H9 (cell line): ENCODE results near the gene IQCN. TPM values are rescaled to one million over a fixed set of nuclear protein-coding genes. Genes with fewer than 3 reads are reported as not detected.

Experiments used
- DNase-seq: peaks from one replicate; pipeline ENCODE4 v3.0.0-alpha.2; 2017
- H2AFZ ChIP-seq: one replicate; pipeline ENCODE4 v1.6.1; 2013; ENCODE audit warnings: mild to moderate bottlenecking, low read length, control low read depth, moderate library complexity
- H2AK5ac ChIP-seq: 2 replicates; pipeline ENCODE4 v1.6.1; 2013; ENCODE audit warnings: low read length, control low read depth, mixed read lengths; ENCODE audit not compliant: insufficient read length
- H2BK120ac ChIP-seq: one replicate; pipeline ENCODE4 v1.6.1; 2013; ENCODE audit warnings: low read depth, mild to moderate bottlenecking, low read length, control low read depth, inconsistent platforms; ENCODE audit not compliant: poor library complexity, severe bottlenecking
- H2BK12ac ChIP-seq: 2 replicates; pipeline ENCODE4 v1.6.1; 2013; ENCODE audit warnings: low read length, control low read depth, mixed read lengths, low read depth; ENCODE audit not compliant: insufficient read length
- H2BK15ac ChIP-seq: 2 replicates; pipeline ENCODE4 v1.6.1; 2013; ENCODE audit warnings: low read depth, low read length, control low read depth
- H2BK20ac ChIP-seq: one replicate; pipeline ENCODE4 v1.6.1; 2013; ENCODE audit warnings: low read depth, mild to moderate bottlenecking, low read length, control low read depth, inconsistent platforms; ENCODE audit not compliant: poor library complexity, severe bottlenecking
- H2BK5ac ChIP-seq: 2 replicates; pipeline ENCODE4 v1.6.1; 2013; ENCODE audit warnings: low read length, control low read depth, mixed read lengths; ENCODE audit not compliant: insufficient read length
- H3K14ac ChIP-seq: 2 replicates; pipeline ENCODE4 v1.6.1; 2013; ENCODE audit warnings: low read length, control low read depth; ENCODE audit not compliant: insufficient read depth
- H3K18ac ChIP-seq: 2 replicates; pipeline ENCODE4 v1.6.1; 2013; ENCODE audit warnings: low read depth, mild to moderate bottlenecking, mixed read lengths, low read length, control low read depth; ENCODE audit not compliant: insufficient read length
- H3K23ac ChIP-seq: 2 replicates; pipeline ENCODE4 v1.6.1; 2013; ENCODE audit warnings: low read length, control low read depth, mixed read lengths, low read depth; ENCODE audit not compliant: insufficient read length
- H3K23me2 ChIP-seq: 2 replicates; pipeline ENCODE4 v1.6.1; 2013; ENCODE audit warnings: low read depth, mild to moderate bottlenecking, mixed read lengths, low read length, control low read depth; ENCODE audit not compliant: insufficient read length, poor library complexity, severe bottlenecking
- H3K27ac ChIP-seq: 2 replicates; pipeline ENCODE4 v1.5.1; 2013; ENCODE audit warnings: low read length, control low read depth, mixed read lengths, low read depth; ENCODE audit not compliant: insufficient read length
- H3K27me3 ChIP-seq: 2 replicates; pipeline ENCODE4 v1.6.1; 2013; ENCODE audit warnings: low read length, control low read depth, inconsistent platforms; ENCODE audit not compliant: insufficient read depth
- H3K4ac ChIP-seq: 2 replicates; pipeline ENCODE4 v1.6.1; 2013; ENCODE audit warnings: low read depth, mild to moderate bottlenecking, control low read depth, inconsistent platforms, low read length, moderate library complexity
- H3K4me1 ChIP-seq: 2 replicates; pipeline ENCODE4 v1.6.1; 2013; ENCODE audit warnings: low read length, control low read depth, inconsistent platforms; ENCODE audit not compliant: insufficient read depth
- H3K4me2 ChIP-seq: 2 replicates; pipeline ENCODE4 v1.6.1; 2013; ENCODE audit warnings: low read length, control low read depth, mixed read lengths; ENCODE audit not compliant: insufficient read length, insufficient read depth
- H3K56ac ChIP-seq: 2 replicates; pipeline ENCODE4 v1.6.1; 2013; ENCODE audit warnings: low read depth, mild to moderate bottlenecking, mixed read lengths, low read length, control low read depth; ENCODE audit not compliant: insufficient read length
- H3K79me1 ChIP-seq: 2 replicates; pipeline ENCODE4 v1.6.1; 2013; ENCODE audit warnings: low read depth, mild to moderate bottlenecking, moderate library complexity, low read length, control low read depth, inconsistent platforms; ENCODE audit not compliant: insufficient read depth, poor library complexity, severe bottlenecking
- H3K79me2 ChIP-seq: 2 replicates; pipeline ENCODE4 v1.6.1; 2013; ENCODE audit warnings: low read length, control low read depth, inconsistent platforms; ENCODE audit not compliant: insufficient read depth
- H3K9ac ChIP-seq: 2 replicates; pipeline ENCODE4 v1.6.1; 2013; ENCODE audit warnings: low read length, control low read depth, mixed read lengths; ENCODE audit not compliant: insufficient read length; ENCODE audit errors: extremely low read depth
- H3K9me3 ChIP-seq: one replicate; pipeline ENCODE4 v1.6.1; 2013; ENCODE audit warnings: low read depth, low read length, inconsistent platforms; ENCODE audit not compliant: control insufficient read depth
- H3T11ph ChIP-seq: one replicate; pipeline ENCODE4 v1.6.1; 2013; ENCODE audit warnings: mild to moderate bottlenecking, low read length, control low read depth, inconsistent platforms
- H4K20me1 ChIP-seq: one replicate; pipeline ENCODE4 v1.6.1; 2013; ENCODE audit not compliant: control insufficient read depth, insufficient read length, insufficient read depth
- H4K5ac ChIP-seq: 2 replicates; pipeline ENCODE4 v1.6.1; 2013; ENCODE audit warnings: low read depth, mild to moderate bottlenecking, mixed read lengths, low read length, control low read depth; ENCODE audit not compliant: insufficient read length
- H4K8ac ChIP-seq: replicated peaks from 2 replicates; pipeline ENCODE4 v1.6.1; 2013; ENCODE audit warnings: low read length, control low read depth, mixed read lengths, low read depth; ENCODE audit not compliant: insufficient read length
- H4K91ac ChIP-seq: 2 replicates; pipeline ENCODE4 v1.6.1; 2013; ENCODE audit warnings: low read depth, mild to moderate bottlenecking, moderate library complexity, mixed read lengths, low read length, control low read depth; ENCODE audit not compliant: insufficient read length
- H3K27ac Mint-ChIP-seq, 3 experiments: 2 replicates in 2 of 3; 3 replicates in 1 of 3; pipeline ENCODE4 v1.8.0; 2020 to 2021; ENCODE audit warnings: mixed read lengths in 3 of 3, mild to moderate bottlenecking in 1 of 3, moderate library complexity in 1 of 3
- H3K27me3 Mint-ChIP-seq: 2 replicates; pipeline ENCODE4 v1.8.0; 2021; ENCODE audit warnings: low read depth, mild to moderate bottlenecking, moderate library complexity, mixed read lengths
- H3K36me3 Mint-ChIP-seq, 3 experiments: 2 replicates in 2 of 3; 3 replicates in 1 of 3; pipeline ENCODE4 v1.8.0; 2020 to 2021; ENCODE audit warnings: low read depth in 3 of 3, mixed read lengths in 3 of 3; ENCODE audit not compliant: insufficient read depth in 1 of 3
- H3K4me1 Mint-ChIP-seq, 2 experiments: 2 replicates each; pipeline ENCODE4 v1.8.0; 2020; ENCODE audit warnings: mixed read lengths in 2 of 2
- H3K4me3 Mint-ChIP-seq, 2 experiments: 2 replicates in 1 of 2; 3 replicates in 1 of 2; pipeline ENCODE4 v1.8.0; 2020 to 2021; ENCODE audit warnings: mild to moderate bottlenecking in 2 of 2, mixed read lengths in 2 of 2, moderate library complexity in 1 of 2
- H3K9me3 Mint-ChIP-seq, 2 experiments: 2 replicates in 1 of 2; 3 replicates in 1 of 2; pipeline ENCODE4 v1.8.0; 2020; ENCODE audit warnings: mild to moderate bottlenecking in 2 of 2, mixed read lengths in 2 of 2, moderate library complexity in 1 of 2
- WGBS: extraction: QIAGEN DNeasy Blood & Tissue Kit; methylation state at CpG from one replicate; pipeline ENCODE4 v1.1.7; 2013; ENCODE audit warnings: missing lambda C conversion rate, low lambda C conversion rate, mixed read lengths; ENCODE audit not compliant: insufficient read length; ENCODE audit errors: extremely low coverage; 5-methylcytosine and 5-hydroxymethylcytosine counted together
- total RNA-seq: library from RNA; stranded (reverse); gene quantifications from 2 replicates; pipeline ENCODE4 v1.2.1, GENCODE V29; 2021
- TF ChIP-seq, protein P1 (sequence below): fragments of 200-600 bp; sonication (generic); conservative IDR thresholded peaks from 3 replicates; pipeline ENCODE4 v1.8.0; 2021; ENCODE audit warnings: antibody characterized with exemption, mild to moderate bottlenecking

IQCN gene
- total RNA-seq, 1 experiment from 2014 or later: 0.39 TPM

DNA sequence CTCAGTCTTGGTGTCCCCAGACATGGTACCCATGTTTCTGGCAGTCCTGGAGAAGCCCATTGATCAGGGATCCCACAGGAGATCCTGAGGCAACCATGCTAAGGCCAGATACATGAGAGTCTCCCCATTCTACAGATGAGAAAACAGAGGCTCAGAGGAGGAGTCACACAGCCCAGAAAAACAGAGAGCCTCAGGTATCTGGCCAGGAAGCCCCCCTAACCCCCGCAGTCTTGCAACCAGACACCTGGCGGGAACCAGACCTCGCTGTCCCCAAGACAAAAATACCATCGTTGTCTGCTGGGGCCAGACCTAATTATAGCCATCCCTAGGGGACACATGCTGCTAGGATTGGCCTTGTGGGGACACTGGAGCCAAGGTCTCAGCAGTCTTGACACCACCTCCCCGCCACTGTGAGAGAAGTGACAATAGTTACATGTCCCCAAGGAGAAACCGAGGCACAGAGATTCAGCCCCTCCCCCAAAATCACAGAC is 46.4 kb downstream of the IQCN start:
- H3K4ac ChIP-seq: no peak overlapping the region
- Mint-ChIP-seq H3K4me1 (peaks cover 39 to 48% of the 10 kb centered on the region in 2 experiments), H3K4me3 (no peak overlapping the region; a peak in 1 of 5 replicates), H3K9me3 (peaks cover 0 to 2% of the 10 kb centered on the region in 2 experiments; a peak in 2 of 5 replicates), H3K27ac (no peak overlapping the region; a peak in 1 of 7 replicates), H3K27me3 (peaks cover 34% of the 10 kb centered on the region), H3K36me3 (no peaks in the 10 kb centered on the region; a peak in 1 of 7 replicates)
- whole genome bisulfite sequencing: no CpG with 5 or more reads among the region's 6 CpGs
- H4K8ac ChIP-seq: no peak overlapping the region
- no peak overlapping the region for H2AK5ac ChIP-seq
- H3K27ac ChIP-seq: no peak overlapping the region
- no peak overlapping the region for H2BK12ac ChIP-seq
- no peaks in the 10 kb centered on the region for H3K79me2 ChIP-seq
- H2BK5ac ChIP-seq: no peak overlapping the region
- no peak overlapping the region for H4K5ac ChIP-seq
- no peak overlapping the region for H3K18ac ChIP-seq
- no peak for DNase-seq
- H3K56ac ChIP-seq: no peak overlapping the region
- no peak overlapping the region for H3K9ac ChIP-seq
- no peak overlapping the region; the same call in 1 of the 2 replicates for H3K14ac ChIP-seq
- no peak overlapping the region for H2AFZ ChIP-seq
- H3K79me1 ChIP-seq: no peaks in the 10 kb centered on the region
- no peaks in the 10 kb centered on the region for H3K9me3 ChIP-seq
- H4K91ac ChIP-seq: no peak overlapping the region
- H2BK120ac ChIP-seq: no peak overlapping the region
- H3K4me1 ChIP-seq: no peaks in the 10 kb centered on the region; the same call in 1 of the 2 replicates
- TF ChIP-seq, protein P1, sequence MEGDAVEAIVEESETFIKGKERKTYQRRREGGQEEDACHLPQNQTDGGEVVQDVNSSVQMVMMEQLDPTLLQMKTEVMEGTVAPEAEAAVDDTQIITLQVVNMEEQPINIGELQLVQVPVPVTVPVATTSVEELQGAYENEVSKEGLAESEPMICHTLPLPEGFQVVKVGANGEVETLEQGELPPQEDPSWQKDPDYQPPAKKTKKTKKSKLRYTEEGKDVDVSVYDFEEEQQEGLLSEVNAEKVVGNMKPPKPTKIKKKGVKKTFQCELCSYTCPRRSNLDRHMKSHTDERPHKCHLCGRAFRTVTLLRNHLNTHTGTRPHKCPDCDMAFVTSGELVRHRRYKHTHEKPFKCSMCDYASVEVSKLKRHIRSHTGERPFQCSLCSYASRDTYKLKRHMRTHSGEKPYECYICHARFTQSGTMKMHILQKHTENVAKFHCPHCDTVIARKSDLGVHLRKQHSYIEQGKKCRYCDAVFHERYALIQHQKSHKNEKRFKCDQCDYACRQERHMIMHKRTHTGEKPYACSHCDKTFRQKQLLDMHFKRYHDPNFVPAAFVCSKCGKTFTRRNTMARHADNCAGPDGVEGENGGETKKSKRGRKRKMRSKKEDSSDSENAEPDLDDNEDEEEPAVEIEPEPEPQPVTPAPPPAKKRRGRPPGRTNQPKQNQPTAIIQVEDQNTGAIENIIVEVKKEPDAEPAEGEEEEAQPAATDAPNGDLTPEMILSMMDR: no peak
- no peak overlapping the region for H2BK15ac ChIP-seq
- peaks cover 10% of the 10 kb centered on the region for H3K23me2 ChIP-seq
- no peak overlapping the region for H2BK20ac ChIP-seq
- H3K23ac ChIP-seq: no peak overlapping the region
- H3K4me2 ChIP-seq: no peak overlapping the region
- H4K20me1 ChIP-seq: no peaks in the 10 kb centered on the region
- peaks cover 2% of the 10 kb centered on the region; the same call in 1 of the 2 replicates for H3K27me3 ChIP-seq
- no peak overlapping the region for H3T11ph ChIP-seq
